ENCODE results near the gene GATAD2B.
"Not testable (repeated sequence)": the region's sequence is repeated elsewhere in the genome, so short reads cannot be mapped to it uniquely, and the experiment has no call there.

The GATAD2B gene

DNA sequence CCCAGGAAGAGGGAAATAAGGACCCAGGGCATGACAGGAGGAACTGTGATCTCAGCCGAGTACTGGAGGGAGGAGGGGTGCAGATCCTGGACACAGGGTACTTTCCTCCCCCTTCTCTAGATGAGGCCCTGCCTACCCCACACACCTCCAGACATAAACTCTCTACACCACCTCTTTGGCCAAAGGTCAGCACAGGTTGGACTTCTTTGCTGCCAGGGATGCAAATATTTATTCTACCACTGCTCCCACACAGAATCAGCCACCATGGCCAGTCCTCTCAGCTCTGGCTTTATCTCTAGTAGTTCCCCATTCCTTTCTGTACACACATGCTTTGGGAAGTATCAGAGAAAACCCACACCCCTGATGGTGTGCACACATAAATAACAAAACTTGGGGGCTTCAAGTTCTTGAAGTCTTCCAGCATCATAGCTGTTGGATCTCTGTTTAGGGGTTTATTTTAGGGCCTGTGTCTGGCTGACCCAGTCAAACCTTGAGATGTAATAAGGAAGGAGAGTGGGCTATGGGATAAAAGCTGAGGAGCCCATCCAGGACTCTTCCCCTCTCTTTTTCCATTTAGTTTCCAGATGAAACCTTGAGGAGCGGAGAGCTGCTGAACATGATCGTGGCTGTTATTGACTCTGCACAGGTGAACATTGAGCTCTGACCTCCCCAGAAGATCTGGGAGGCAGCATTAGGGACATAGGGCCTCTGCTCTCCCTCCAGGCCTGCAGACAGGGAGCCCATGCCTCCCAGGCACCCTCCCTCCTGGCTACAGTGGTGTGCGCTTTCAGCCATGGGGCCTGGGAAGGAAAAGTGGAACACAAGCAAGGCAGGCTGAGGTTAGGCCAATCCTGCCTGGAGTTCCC, 154.2 kb downstream of the GATAD2B start:
- DNase-seq (ENCODE audit: insufficient read length, low spot score), result no peak
- FAIRE-seq, result no peak

DNA sequence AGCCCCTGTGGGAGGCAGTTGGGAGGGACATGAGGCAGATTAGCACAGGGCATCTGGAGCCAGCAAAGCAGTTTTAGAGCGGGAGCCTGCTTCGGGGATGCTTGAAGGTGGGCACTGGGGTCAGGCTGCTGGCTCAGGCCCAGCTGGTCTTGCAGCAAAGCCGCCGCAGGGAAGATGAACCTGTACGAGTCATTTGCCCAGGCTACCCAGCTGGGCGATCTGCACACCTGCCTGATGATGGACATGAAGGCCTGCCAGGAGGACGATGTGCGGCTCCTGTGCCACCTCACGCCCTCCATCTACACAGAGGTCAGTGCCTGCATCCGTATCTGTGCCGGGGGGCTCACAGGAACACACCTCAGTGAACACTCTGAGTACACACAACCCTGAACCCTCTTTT, 155.3 kb downstream of the GATAD2B start:
- FAIRE-seq, result no peak
- no peak for DNase-seq (ENCODE audit: insufficient read length, low spot score)

DNA sequence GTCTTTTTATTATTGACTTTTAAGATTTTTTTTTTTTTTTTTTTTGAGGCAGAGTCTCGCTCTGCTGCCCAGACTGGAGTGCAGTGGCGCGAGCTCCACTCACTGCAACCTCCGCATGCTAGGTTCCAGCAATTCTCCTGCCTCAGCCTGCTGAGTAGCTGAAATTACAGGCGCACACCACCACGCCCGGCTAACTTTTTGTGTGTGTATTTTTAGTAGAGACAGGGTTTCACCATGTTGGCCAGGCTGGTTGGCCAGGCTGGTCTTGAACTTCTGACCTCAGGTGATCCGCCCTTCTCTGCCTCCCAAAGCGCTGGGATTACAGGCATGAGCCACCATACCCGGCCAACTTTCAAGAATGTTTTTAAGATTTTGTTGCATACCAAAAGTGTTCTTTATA, 156.1 kb downstream of the GATAD2B start:
- not testable (repeated sequence) for DNase-seq (ENCODE audit: insufficient read length, low spot score); FAIRE-seq

DNA sequence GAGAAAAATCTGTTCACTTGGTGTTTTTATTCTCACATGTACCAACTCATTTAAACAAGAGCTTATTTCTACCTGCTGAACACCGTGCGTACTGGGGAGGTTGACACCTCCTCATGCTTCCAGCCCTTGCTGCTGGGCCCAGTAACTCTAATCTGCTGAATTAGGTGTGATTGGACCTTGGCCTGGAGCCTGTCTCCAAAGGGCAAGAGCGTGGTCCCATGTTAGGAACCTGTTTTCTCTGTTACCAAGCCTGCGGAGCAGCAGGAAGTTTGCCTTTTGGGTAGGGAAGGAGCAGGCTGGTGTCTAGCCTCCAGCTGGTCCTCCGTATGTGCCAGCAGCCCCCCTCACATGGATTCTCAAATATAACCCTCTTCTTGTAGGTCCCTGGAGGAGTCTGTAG, 158.5 kb downstream of the GATAD2B start:
- FAIRE-seq (no peak), DNase-seq (ENCODE audit: insufficient read length, low spot score) (no peak)

DNA sequence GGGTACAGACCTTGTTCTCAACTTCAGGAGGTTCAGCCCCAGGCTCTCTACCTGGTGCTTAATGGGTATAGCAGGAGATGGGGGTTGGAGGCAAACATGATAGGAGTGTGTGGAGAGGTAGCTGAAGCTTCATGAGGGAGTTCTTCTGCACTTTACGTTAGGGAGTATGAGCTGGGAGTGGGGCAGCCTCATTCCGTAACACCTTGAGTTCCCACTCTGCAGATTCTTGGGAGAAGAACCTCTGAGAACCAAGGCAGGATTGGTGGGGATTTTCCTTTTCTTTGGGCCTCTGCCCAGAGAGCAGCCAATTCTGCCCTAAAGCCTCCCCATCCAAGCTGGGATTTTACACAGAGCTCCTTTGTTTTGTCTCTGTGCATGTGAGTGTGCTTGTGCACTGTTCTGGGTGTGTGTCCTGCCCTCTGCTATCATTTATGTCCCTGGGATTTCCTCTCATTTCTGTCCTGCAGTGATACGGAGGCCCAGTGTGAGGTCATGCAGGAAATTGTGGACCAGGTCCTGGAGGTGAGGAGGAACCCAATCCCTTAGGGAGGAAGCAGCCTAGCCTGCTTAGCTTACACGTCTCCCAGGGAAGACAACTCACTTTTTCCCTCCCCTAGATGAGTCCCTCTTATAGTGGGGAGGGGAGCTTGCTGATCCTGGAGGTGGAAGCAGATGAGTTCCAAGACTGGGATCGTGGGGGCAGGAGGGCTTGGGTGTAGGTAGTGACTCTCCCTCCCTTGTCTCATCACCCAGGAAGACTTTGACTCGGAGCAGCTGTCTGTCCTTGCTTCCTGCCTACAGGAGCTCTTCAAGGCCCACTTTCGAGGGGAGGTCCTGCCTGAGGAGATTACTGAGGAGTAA, 159.2 kb downstream of the GATAD2B start:
- FAIRE-seq, result no peak
- no peak for DNase-seq (ENCODE audit: insufficient read length, low spot score)

DNA sequence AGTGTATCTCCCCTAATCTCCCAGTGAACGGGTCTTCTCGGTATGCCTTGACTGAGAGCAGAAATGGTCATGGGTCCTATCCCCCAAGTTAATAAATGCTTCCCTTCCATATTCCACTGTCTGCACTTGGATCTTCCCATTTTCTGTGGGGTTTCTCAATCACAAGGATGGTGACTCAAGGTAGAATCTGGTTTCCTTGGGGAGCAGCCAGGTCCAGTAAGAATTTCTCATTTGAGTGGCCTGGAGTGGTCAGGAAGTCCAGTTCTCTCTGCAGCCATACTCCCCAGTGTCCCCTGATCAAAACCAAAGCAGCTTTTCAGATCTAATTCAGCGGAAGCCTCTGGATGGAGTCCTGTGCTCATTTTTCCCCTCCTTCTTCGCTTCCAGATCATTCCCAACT, 162.3 kb downstream of the GATAD2B start:
- no peak for FAIRE-seq

More for the DNA sequence above, 162.3 kb downstream of the GATAD2B start:
- DNase-seq (ENCODE audit: insufficient read length, low spot score), result no peak

Measured in GM19239 (cell line).